ENCODE results near the gene CTRB1. TPM values are rescaled to one million over a fixed set of nuclear protein-coding genes. Genes with fewer than 3 reads are reported as not detected.

The CTRB1 gene
- total and polyA plus RNA-seq, 2 of the 13 experiments (the other 11 are each of a cell fraction or from before 2014, with no cell fraction given): not detected

DNA sequence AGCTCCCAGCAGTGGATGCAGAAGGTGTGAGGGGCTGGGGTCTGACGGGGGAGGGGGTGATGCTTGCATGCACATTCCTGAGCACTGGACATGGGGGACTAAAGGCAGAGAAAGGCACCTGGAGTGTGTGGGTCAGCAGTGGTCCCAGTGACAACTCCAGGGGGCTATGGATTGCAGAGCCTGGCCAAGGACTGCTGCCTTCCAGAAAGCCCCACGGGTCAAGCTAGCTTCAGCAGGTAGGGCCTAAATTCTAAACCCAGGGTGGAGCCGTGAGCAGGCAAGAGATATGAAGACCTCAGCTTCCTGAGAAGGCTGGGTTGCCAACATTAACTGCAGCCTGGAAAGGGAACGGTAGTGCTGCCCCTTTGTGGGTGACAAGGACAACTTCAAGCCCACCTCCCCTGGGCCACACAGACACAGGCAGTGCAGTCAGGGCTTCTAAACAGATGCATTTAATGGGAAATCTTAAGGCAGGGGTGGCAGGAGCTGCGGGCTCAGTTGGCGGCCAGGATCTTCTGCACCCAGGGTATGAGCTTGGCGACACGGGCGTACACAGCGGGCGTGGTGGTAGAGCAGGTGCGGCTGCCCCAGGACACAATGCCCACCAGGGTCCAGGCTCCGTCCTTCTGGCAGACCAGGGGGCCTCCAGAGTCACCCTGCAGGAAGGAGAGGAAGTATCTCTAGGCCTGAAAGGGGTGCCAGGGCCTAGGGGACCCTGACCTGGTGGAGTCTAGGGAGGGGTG is 14.9 kb upstream of the CTRB1 start:
- H2AFZ ChIP-seq (ENCODE audit: low read length): no peak overlapping the region
- H3K4me1 ChIP-seq (ENCODE audit: insufficient read depth, low read length): peaks cover 20% of the 10 kb centered on the region; the same call in 1 of the 2 replicates
- H3K36me3 ChIP-seq (replicated peaks in 1 of 2; ENCODE audit: control insufficient read depth in 1 of 2, insufficient read depth in 2 of 2, low read length in 2 of 2): no peaks in the 10 kb centered on the region
- no peak for FAIRE-seq
- CTCF ChIA-PET (ENCODE audit: low intra/inter-chr PET ratio, low total read pairs): no interaction called here
- intact Hi-C loops (cut with micrococcal nuclease; ENCODE audit: unreplicated experiment): no loop called here
- no peak overlapping the region for H3K9ac ChIP-seq (ENCODE audit: insufficient read depth, low read depth, low read length)
- 48% methylated on average over 11 of the region's 13 CpGs for WGBS (ENCODE audit: low lambda C conversion rate)
- no peak for DNase-seq (ENCODE audit: low spot score)
- POLR2A ChIA-PET: interaction anchor here (1.1 kb wide), 1 partner anchor 14 kb away, joined by 3 read pairs; no protein-coding TSS in a partner anchor
- no peak overlapping the region for H3K4me2 ChIP-seq (ENCODE audit: low read depth, low read length)
- no peak for ATAC-seq
- in situ Hi-C loops (cut with HindIII; ENCODE audit: extremely low pct_ligation_motif_present, low pct_unique_long_range_greater_than_20kb): no loop called here
- no peak overlapping the region for H3K27ac ChIP-seq (ENCODE audit: extremely low read length, insufficient read depth, low read length)
- H3K9me3 ChIP-seq (ENCODE audit: low read length): no peaks in the 10 kb centered on the region
- no peaks in the 10 kb centered on the region for H4K20me1 ChIP-seq (ENCODE audit: insufficient read depth, low read length)
- no TSS peak for BruUV-seq (replicated peaks)
- H3K79me2 ChIP-seq (ENCODE audit: insufficient read depth, low read length): no peaks in the 10 kb centered on the region
- peaks cover 22 to 49% of the 10 kb centered on the region in 2 experiments for H3K27me3 ChIP-seq (ENCODE audit: control insufficient read depth in 1 of 2, insufficient read depth in 2 of 2, low read length in 2 of 2)
- TF ChIP-seq SP140L (CRISPR knock-in tag; IDR thresholded peaks at IDR 0.05; ENCODE audit: borderline replicate concordance): no peak
- TF ChIP-seq SIX4 (CRISPR knock-in tag; IDR thresholded peaks at IDR 0.05): no peak
- TF ChIP-seq, protein P1, sequence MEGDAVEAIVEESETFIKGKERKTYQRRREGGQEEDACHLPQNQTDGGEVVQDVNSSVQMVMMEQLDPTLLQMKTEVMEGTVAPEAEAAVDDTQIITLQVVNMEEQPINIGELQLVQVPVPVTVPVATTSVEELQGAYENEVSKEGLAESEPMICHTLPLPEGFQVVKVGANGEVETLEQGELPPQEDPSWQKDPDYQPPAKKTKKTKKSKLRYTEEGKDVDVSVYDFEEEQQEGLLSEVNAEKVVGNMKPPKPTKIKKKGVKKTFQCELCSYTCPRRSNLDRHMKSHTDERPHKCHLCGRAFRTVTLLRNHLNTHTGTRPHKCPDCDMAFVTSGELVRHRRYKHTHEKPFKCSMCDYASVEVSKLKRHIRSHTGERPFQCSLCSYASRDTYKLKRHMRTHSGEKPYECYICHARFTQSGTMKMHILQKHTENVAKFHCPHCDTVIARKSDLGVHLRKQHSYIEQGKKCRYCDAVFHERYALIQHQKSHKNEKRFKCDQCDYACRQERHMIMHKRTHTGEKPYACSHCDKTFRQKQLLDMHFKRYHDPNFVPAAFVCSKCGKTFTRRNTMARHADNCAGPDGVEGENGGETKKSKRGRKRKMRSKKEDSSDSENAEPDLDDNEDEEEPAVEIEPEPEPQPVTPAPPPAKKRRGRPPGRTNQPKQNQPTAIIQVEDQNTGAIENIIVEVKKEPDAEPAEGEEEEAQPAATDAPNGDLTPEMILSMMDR (CRISPR knock-in tag; IDR thresholded peaks at IDR 0.05): peak; percentile 19; the same call in 1 of the 2 replicates
- no peak for TF ChIP-seq TEAD3 (CRISPR knock-in tag; optimal IDR thresholded peaks at IDR 0.05; ENCODE audit: borderline replicate concordance)
- no peak for TF ChIP-seq ZNF777 (CRISPR knock-in tag; IDR thresholded peaks at IDR 0.05)
- TF ChIP-seq ZNF607 (CRISPR knock-in tag; IDR thresholded peaks at IDR 0.05; ENCODE audit: borderline replicate concordance): no peak
- TF ChIP-seq, protein P2, sequence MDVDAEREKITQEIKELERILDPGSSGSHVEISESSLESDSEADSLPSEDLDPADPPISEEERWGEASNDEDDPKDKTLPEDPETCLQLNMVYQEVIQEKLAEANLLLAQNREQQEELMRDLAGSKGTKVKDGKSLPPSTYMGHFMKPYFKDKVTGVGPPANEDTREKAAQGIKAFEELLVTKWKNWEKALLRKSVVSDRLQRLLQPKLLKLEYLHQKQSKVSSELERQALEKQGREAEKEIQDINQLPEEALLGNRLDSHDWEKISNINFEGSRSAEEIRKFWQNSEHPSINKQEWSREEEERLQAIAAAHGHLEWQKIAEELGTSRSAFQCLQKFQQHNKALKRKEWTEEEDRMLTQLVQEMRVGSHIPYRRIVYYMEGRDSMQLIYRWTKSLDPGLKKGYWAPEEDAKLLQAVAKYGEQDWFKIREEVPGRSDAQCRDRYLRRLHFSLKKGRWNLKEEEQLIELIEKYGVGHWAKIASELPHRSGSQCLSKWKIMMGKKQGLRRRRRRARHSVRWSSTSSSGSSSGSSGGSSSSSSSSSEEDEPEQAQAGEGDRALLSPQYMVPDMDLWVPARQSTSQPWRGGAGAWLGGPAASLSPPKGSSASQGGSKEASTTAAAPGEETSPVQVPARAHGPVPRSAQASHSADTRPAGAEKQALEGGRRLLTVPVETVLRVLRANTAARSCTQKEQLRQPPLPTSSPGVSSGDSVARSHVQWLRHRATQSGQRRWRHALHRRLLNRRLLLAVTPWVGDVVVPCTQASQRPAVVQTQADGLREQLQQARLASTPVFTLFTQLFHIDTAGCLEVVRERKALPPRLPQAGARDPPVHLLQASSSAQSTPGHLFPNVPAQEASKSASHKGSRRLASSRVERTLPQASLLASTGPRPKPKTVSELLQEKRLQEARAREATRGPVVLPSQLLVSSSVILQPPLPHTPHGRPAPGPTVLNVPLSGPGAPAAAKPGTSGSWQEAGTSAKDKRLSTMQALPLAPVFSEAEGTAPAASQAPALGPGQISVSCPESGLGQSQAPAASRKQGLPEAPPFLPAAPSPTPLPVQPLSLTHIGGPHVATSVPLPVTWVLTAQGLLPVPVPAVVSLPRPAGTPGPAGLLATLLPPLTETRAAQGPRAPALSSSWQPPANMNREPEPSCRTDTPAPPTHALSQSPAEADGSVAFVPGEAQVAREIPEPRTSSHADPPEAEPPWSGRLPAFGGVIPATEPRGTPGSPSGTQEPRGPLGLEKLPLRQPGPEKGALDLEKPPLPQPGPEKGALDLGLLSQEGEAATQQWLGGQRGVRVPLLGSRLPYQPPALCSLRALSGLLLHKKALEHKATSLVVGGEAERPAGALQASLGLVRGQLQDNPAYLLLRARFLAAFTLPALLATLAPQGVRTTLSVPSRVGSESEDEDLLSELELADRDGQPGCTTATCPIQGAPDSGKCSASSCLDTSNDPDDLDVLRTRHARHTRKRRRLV (CRISPR knock-in tag; IDR thresholded peaks at IDR 0.05): no peak
- TF ChIP-seq REXO4 (CRISPR knock-in tag; IDR thresholded peaks at IDR 0.05; ENCODE audit: borderline replicate concordance): no peak
- no peak overlapping the region for H3K4me3 ChIP-seq (replicated peaks in 1 of 3; ENCODE audit: insufficient read depth in 1 of 3, low read depth in 2 of 3, low read length in 3 of 3)
